Spleen (tissue), 7 donors: ENCODE measurements around the gene ARSK.

Experiments used
- POLR2A ChIP-seq, 3 donors: fragments of 450-650 bp; IDR thresholded peaks; one replicate each; pipeline ENCODE4 v1.5.1; 2017; ENCODE audit warnings: antibody characterized with exemption in 3 of 3, mild to moderate bottlenecking in 1 of 3
- POLR2AphosphoS5 ChIP-seq, 3 donors: sonication (generic); formaldehyde crosslinking; IDR thresholded peaks; one replicate each; pipeline ENCODE4 v1.5.1; 2017; ENCODE audit warnings: antibody characterized with exemption in 3 of 3
- TF ChIP-seq, protein P1 (sequence below), 11 experiments: fragments of 200-600 bp in 7 of 11; fragments of 450-650 bp in 4 of 11; sonication (generic) in 4 of 11; IDR thresholded peaks in 8 of 11; conservative IDR thresholded peaks in 3 of 11; 1 replicate in 7 of 11; 2 replicates in 4 of 11; pipeline versions ENCODE4 v1.4.0 to v1.8.0; 2016 to 2021; ENCODE audit warnings: antibody characterized with exemption in 11 of 11, inconsistent platforms in 4 of 11, mild to moderate bottlenecking in 1 of 11
- donor health status: DM: no; HTN: no; CAD: no; lungs with moderate emphysema.
- donor health status: DM: no; HTN: no; CAD: no.
- donor health status: DM: no; HTN: no; CAD: no.

DNA sequence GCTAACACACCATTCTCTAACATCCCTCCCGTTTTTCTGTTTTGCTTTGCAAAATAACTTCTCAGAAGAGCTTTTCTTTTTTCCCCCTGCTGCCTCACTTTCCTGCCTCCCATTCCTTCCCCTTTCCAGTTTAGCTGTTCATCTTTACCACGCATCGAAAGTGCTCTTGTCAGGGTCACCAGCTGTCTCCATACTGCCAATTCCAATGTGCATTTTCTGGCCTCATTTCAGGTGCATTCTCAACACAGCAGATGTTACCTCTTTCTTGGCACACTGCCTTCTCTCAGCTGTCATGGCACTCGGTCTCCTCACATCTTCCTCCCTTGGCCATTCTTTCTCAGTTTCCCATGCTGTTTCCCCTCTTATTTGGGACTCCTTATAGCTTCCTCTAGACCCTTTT is 9.5 kb downstream of the ARSK start:
- TF ChIP-seq, protein P1, sequence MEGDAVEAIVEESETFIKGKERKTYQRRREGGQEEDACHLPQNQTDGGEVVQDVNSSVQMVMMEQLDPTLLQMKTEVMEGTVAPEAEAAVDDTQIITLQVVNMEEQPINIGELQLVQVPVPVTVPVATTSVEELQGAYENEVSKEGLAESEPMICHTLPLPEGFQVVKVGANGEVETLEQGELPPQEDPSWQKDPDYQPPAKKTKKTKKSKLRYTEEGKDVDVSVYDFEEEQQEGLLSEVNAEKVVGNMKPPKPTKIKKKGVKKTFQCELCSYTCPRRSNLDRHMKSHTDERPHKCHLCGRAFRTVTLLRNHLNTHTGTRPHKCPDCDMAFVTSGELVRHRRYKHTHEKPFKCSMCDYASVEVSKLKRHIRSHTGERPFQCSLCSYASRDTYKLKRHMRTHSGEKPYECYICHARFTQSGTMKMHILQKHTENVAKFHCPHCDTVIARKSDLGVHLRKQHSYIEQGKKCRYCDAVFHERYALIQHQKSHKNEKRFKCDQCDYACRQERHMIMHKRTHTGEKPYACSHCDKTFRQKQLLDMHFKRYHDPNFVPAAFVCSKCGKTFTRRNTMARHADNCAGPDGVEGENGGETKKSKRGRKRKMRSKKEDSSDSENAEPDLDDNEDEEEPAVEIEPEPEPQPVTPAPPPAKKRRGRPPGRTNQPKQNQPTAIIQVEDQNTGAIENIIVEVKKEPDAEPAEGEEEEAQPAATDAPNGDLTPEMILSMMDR (IDR thresholded peaks at IDR 0.05 in 8 of 11, conservative IDR thresholded peaks at IDR 0.05 in 3 of 11): no peak
- TF ChIP-seq POLR2A (IDR thresholded peaks at IDR 0.05): no peak
- TF ChIP-seq POLR2AphosphoS5 (IDR thresholded peaks at IDR 0.05): no peak
